Measurements from ENCODE around the gene LAMA2. TPM values are rescaled to one million over a fixed set of nuclear protein-coding genes. Genes with fewer than 3 reads are reported as not detected.

The LAMA2 gene
- 1 to 10 TPM in 1 of 2 donors, under 1 TPM in 1; 0.93 to 2.0 TPM for total RNA-seq

- Mint-ChIP-seq H3K9me3 (no peaks in the 10 kb centered on the region), H3K27ac (no peak within 1 kb of the TSS), H3K36me3 (no peaks in the 10 kb centered on the region)
- DNase-seq (ENCODE audit: low spot score in 2 of 2): no peak
- ATAC-seq: peak in 1 of 2 donors; percentile 40
These were observed at the start of gene LAMA2 for GRCh38 chr6:128882991-128883611. Gene LAMA2, plus strand, starts transcription at chr6:128883138. Its CDS starts 108 bp downstream, at chr6:128883246.

GRCh38 chr6:128836761-128837160 is 46.2 kb upstream of the LAMA2 start:
- Mint-ChIP-seq H3K9me3 (peaks cover 0 to 4% of the 10 kb centered on the region in 2 donors), H3K27ac (no peak overlapping the region), H3K36me3 (no peaks in the 10 kb centered on the region)
- no peak for DNase-seq (ENCODE audit: low spot score in 2 of 2)
- no peak for ATAC-seq

GRCh38 chr6:128841518-128841917 is 41.4 kb upstream of the LAMA2 start:
- no peak for DNase-seq (ENCODE audit: low spot score in 2 of 2)

GRCh38 chr6:128844598-128844997 is 38.3 kb upstream of the LAMA2 start:
- DNase-seq (ENCODE audit: low spot score in 2 of 2): no peak
- ATAC-seq: no peak
- H3K27ac Mint-ChIP-seq: no peak overlapping the region
- no peaks in the 10 kb centered on the region for H3K9me3 Mint-ChIP-seq
- no peaks in the 10 kb centered on the region for H3K36me3 Mint-ChIP-seq

More at GRCh38 chr6:128841518-128841917, 41.4 kb upstream of the LAMA2 start:
- Mint-ChIP-seq H3K9me3 (peaks cover 0 to 4% of the 10 kb centered on the region in 2 donors), H3K27ac (no peak overlapping the region), H3K36me3 (no peaks in the 10 kb centered on the region)
- no peak for ATAC-seq

GRCh38 chr6:128847431-128848210 is 35.3 kb upstream of the LAMA2 start:
- no peak for ATAC-seq
- no peak overlapping the region for H3K27ac Mint-ChIP-seq
- no peak for DNase-seq (ENCODE audit: low spot score in 2 of 2)

GRCh38 chr6:128848212-128848935 is 34.6 kb upstream of the LAMA2 start:
- DNase-seq (ENCODE audit: low spot score in 2 of 2): no peak
- ATAC-seq: no peak
- Mint-ChIP-seq H3K9me3 (no peaks in the 10 kb centered on the region), H3K27ac (no peak overlapping the region), H3K36me3 (no peaks in the 10 kb centered on the region)

More at GRCh38 chr6:128847431-128848210, 35.3 kb upstream of the LAMA2 start:
- no peaks in the 10 kb centered on the region for H3K9me3 Mint-ChIP-seq
- H3K36me3 Mint-ChIP-seq: no peaks in the 10 kb centered on the region

- no peak overlapping the region for H3K27ac Mint-ChIP-seq
- ATAC-seq: no peak
- no peak for DNase-seq (ENCODE audit: low spot score in 2 of 2)
- peaks cover 1 to 2% of the 10 kb centered on the region in 2 donors for H3K9me3 Mint-ChIP-seq
- H3K36me3 Mint-ChIP-seq: no peaks in the 10 kb centered on the region
These were observed 27.3 kb upstream of the LAMA2 start for GRCh38 chr6:128855581-128856085.

- DNase-seq (ENCODE audit: low spot score in 2 of 2): no peak
- Mint-ChIP-seq H3K9me3 (peaks cover 10 to 13% of the 10 kb centered on the region in 2 donors), H3K36me3 (peaks cover 0 to 8% of the 10 kb centered on the region in 2 donors), H3K27ac (no peak overlapping the region)
- no peak for ATAC-seq
These were observed 25.1 kb upstream of the LAMA2 start for GRCh38 chr6:128857806-128858205.

GRCh38 chr6:128860782-128861181 is 22.2 kb upstream of the LAMA2 start:
- no peak for DNase-seq (ENCODE audit: low spot score in 2 of 2)
- peaks cover 0 to 8% of the 10 kb centered on the region in 2 donors for H3K36me3 Mint-ChIP-seq
- no peak overlapping the region for H3K27ac Mint-ChIP-seq
- no peak for ATAC-seq
- peaks cover 10 to 13% of the 10 kb centered on the region in 2 donors for H3K9me3 Mint-ChIP-seq

GRCh38 chr6:128863983-128864382 is 19.0 kb upstream of the LAMA2 start:
- ATAC-seq (no peak), DNase-seq (ENCODE audit: low spot score in 2 of 2) (no peak)
- H3K9me3 Mint-ChIP-seq: peaks cover 10 to 13% of the 10 kb centered on the region in 2 donors
- H3K36me3 Mint-ChIP-seq: peaks cover 0 to 8% of the 10 kb centered on the region in 2 donors
- H3K27ac Mint-ChIP-seq: no peak overlapping the region

GRCh38 chr6:128870746-128871145 is 12.2 kb upstream of the LAMA2 start:
- ATAC-seq (no peak), DNase-seq (ENCODE audit: low spot score in 2 of 2) (no peak)
- Mint-ChIP-seq H3K36me3 (no peaks in the 10 kb centered on the region), H3K27ac (no peak overlapping the region), H3K9me3 (peaks cover 0 to 5% of the 10 kb centered on the region in 2 donors)

- no peak for DNase-seq (ENCODE audit: low spot score in 2 of 2)
- H3K9me3 Mint-ChIP-seq: peaks cover 0 to 5% of the 10 kb centered on the region in 2 donors
- no peak overlapping the region for H3K27ac Mint-ChIP-seq
- no peak for ATAC-seq
- no peaks in the 10 kb centered on the region for H3K36me3 Mint-ChIP-seq
These were observed 8.1 kb upstream of the LAMA2 start for GRCh38 chr6:128874863-128875262.

- Mint-ChIP-seq H3K9me3 (no peaks in the 10 kb centered on the region), H3K36me3 (no peaks in the 10 kb centered on the region), H3K27ac (no peak overlapping the region)
- DNase-seq (ENCODE audit: low spot score in 2 of 2): no peak
- no peak for ATAC-seq
These were observed 378 bp upstream of the LAMA2 start for GRCh38 chr6:128882560-128882959.

- ATAC-seq (no peak), DNase-seq (ENCODE audit: low spot score in 2 of 2) (no peak)
- Mint-ChIP-seq H3K27ac (no peak overlapping the region), H3K9me3 (no peaks in the 10 kb centered on the region), H3K36me3 (no peaks in the 10 kb centered on the region)
These were observed 968 bp downstream of the LAMA2 start for GRCh38 chr6:128883906-128884305.

GRCh38 chr6:128885381-128885780 is 2.4 kb downstream of the LAMA2 start:
- no peak overlapping the region for H3K27ac Mint-ChIP-seq
- ATAC-seq: no peak
- H3K36me3 Mint-ChIP-seq: no peaks in the 10 kb centered on the region
- DNase-seq (ENCODE audit: low spot score in 2 of 2): no peak
- no peaks in the 10 kb centered on the region for H3K9me3 Mint-ChIP-seq

- Mint-ChIP-seq H3K27ac (no peak overlapping the region), H3K9me3 (no peaks in the 10 kb centered on the region), H3K36me3 (no peaks in the 10 kb centered on the region)
- DNase-seq (ENCODE audit: low spot score in 2 of 2) (no peak), ATAC-seq (no peak)
These were observed 3.8 kb downstream of the LAMA2 start for GRCh38 chr6:128886706-128887105.
